ENCODE results near the gene EDC3. TPM values are rescaled to one million over a fixed set of nuclear protein-coding genes. Genes with fewer than 3 reads are reported as not detected.

EDC3 gene
- polyA plus RNA-seq, 1 of the 3 experiments (the other 2 are of a cell fraction) = 34.9 TPM

DNA sequence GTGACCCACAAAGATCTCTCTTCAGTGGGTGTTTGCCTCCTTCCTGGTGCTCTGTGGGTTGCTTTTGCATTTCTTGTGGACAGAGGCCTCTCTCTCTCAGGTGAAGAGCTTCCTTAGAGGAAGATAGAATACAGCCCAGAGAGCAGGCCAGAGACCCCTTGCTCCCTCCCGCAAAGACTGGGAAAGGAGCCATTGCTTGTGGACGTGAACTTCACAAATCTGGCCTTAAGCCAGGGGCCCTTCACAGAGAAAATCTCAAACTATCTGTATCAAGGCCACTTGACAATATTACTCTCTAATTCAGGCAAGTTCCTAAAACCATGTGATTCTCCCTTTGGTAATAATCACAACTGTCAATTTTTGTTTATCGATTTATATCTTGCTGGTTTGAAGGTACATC is 110.6 kb downstream of the EDC3 start:
- H3K27ac ChIP-seq (ENCODE audit: low read depth in 2 of 2, low read length in 1 of 2) = peak overlapping the region in 1 of 2 experiments; percentile 87; a peak in 2 of 4 replicates
- no peak for TF ChIP-seq YY1 (IDR thresholded peaks at IDR 0.05; ENCODE audit: low read depth)
- TF ChIP-seq, protein P1, sequence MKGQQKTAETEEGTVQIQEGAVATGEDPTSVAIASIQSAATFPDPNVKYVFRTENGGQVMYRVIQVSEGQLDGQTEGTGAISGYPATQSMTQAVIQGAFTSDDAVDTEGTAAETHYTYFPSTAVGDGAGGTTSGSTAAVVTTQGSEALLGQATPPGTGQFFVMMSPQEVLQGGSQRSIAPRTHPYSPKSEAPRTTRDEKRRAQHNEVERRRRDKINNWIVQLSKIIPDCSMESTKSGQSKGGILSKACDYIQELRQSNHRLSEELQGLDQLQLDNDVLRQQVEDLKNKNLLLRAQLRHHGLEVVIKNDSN (IDR thresholded peaks at IDR 0.05; ENCODE audit: borderline replicate concordance, low read depth) = no peak
- TF ChIP-seq EP300 (IDR thresholded peaks at IDR 0.05; ENCODE audit: borderline replicate concordance in 1 of 2, low read depth in 1 of 2, low read length in 1 of 2) = no peak
- 53% methylated on average over 3 of the region's 3 CpGs for WGBS (ENCODE audit: low lambda C conversion rate)
- no peaks in the 10 kb centered on the region for H3K9me3 ChIP-seq
- POLR2A ChIA-PET = interaction anchor here (0.7 to 2.1 kb wide), 4 partner anchors 10 to 39 kb away, joined by 3 to 10 read pairs (median 3); no protein-coding TSS in a partner anchor
- H3K4me1 ChIP-seq (ENCODE audit: control insufficient read depth in 1 of 2, insufficient read depth in 2 of 2, low read depth in 1 of 2, low read length in 1 of 2) = peaks cover 4 to 33% of the 10 kb centered on the region in 2 experiments; a peak in 3 of 4 replicates
- H3K9ac ChIP-seq = no peak overlapping the region
- H3F3A ChIP-seq (replicated peaks; ENCODE audit: insufficient read depth) = no peaks in the 10 kb centered on the region
- H3K27me3 ChIP-seq (ENCODE audit: insufficient read depth) = no peaks in the 10 kb centered on the region
- H3K4me2 ChIP-seq = no peak overlapping the region
- no peaks in the 10 kb centered on the region for H4K20me1 ChIP-seq (ENCODE audit: insufficient read depth)
- H3K9me2 ChIP-seq = no peaks in the 10 kb centered on the region
- H3K79me2 ChIP-seq (ENCODE audit: insufficient read depth) = no peaks in the 10 kb centered on the region
- H3K4me3 ChIP-seq (ENCODE audit: low read depth in 2 of 2, low read length in 1 of 2) = no peak overlapping the region
- no peak for DNase-seq
- CTCF ChIA-PET = interaction anchor here (0.6 to 1.4 kb wide), 4 partner anchors 13 to 186 kb away, joined by 3 to 4 read pairs (median 3); no protein-coding TSS in a partner anchor
- H3K36me3 ChIP-seq (replicated peaks in 1 of 2; ENCODE audit: control insufficient read depth in 1 of 2, insufficient read depth in 2 of 2, low read length in 1 of 2) = peaks cover 0 to 6% of the 10 kb centered on the region in 2 experiments
- no peak overlapping the region for H2AFZ ChIP-seq (ENCODE audit: low read depth)

DNA sequence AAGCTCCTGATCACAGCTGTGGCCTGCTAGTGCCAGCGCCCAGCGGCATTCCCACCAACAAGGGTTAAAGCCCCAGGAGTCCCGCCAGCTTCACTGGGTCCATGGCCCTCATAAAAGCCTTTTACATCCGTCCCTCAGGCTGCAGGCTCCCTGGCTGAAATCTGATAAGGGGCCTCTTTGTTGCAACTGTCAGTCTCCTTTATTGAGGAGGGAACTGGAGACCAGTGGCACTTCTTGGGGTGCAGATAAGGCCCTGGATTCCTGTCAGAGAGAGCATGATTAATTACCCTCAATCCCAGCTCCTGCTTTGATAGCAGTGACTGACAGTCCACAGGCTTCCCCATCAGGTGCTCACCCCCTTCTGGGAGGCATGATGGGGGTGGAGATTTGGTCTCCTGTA is 111.0 kb downstream of the EDC3 start:
- Histone ChIP-seq H3K9me2 (no peaks in the 10 kb centered on the region), H3K4me3 (ENCODE audit: low read depth in 2 of 2, low read length in 1 of 2) (no peak overlapping the region), H3K36me3 (replicated peaks in 1 of 2; ENCODE audit: control insufficient read depth in 1 of 2, insufficient read depth in 2 of 2, low read length in 1 of 2) (peaks cover 0 to 6% of the 10 kb centered on the region in 2 experiments), H3K27me3 (ENCODE audit: insufficient read depth) (no peaks in the 10 kb centered on the region), H3K4me1 (ENCODE audit: control insufficient read depth in 1 of 2, insufficient read depth in 2 of 2, low read depth in 1 of 2, low read length in 1 of 2) (peaks cover 4 to 33% of the 10 kb centered on the region in 2 experiments; a peak in 3 of 4 replicates), H2AFZ (ENCODE audit: low read depth) (no peak overlapping the region), H3K79me2 (ENCODE audit: insufficient read depth) (no peaks in the 10 kb centered on the region), H4K20me1 (ENCODE audit: insufficient read depth) (no peaks in the 10 kb centered on the region), H3K9me3 (no peaks in the 10 kb centered on the region), H3F3A (replicated peaks; ENCODE audit: insufficient read depth) (no peaks in the 10 kb centered on the region), H3K4me2 (no peak overlapping the region), H3K9ac (no peak overlapping the region), H3K27ac (ENCODE audit: low read depth in 2 of 2, low read length in 1 of 2) (peak overlapping the region in 1 of 2 experiments; percentile 87; a peak in 2 of 4 replicates)
- TF ChIP-seq, protein P1 (IDR thresholded peaks at IDR 0.05; ENCODE audit: borderline replicate concordance, low read depth) = no peak
- TF ChIP-seq EP300 (IDR thresholded peaks at IDR 0.05; ENCODE audit: borderline replicate concordance in 1 of 2, low read depth in 1 of 2, low read length in 1 of 2) (peak in 1 of 2 experiments; percentile 79; a peak in 2 of 4 replicates), CHD2 (IDR thresholded peaks at IDR 0.05; ENCODE audit: low read length, partially characterized antibody) (peak; percentile 54), FOXJ3 (CRISPR knock-in tag; IDR thresholded peaks at IDR 0.05) (peak; percentile 71), RCOR1 (IDR thresholded peaks at IDR 0.05; ENCODE audit: low read length) (peak; percentile 87), SMC3 (IDR thresholded peaks at IDR 0.05; ENCODE audit: low read depth, low read length) (peak; percentile 1; the same call in 1 of the 2 replicates), MXI1 (IDR thresholded peaks at IDR 0.05; ENCODE audit: low read depth, low read length) (0 out of 2 replicates have a peak, but pooled peaks have one; percentile 26), NFIC (IDR thresholded peaks at IDR 0.05; ENCODE audit: borderline replicate concordance) (no peak), GATA2 (CRISPR knock-in tag; IDR thresholded peaks at IDR 0.05) (peak; percentile 92), FOXM1 (IDR thresholded peaks at IDR 0.05; ENCODE audit: low read depth) (no peak)
- TF ChIP-seq, protein P2, sequence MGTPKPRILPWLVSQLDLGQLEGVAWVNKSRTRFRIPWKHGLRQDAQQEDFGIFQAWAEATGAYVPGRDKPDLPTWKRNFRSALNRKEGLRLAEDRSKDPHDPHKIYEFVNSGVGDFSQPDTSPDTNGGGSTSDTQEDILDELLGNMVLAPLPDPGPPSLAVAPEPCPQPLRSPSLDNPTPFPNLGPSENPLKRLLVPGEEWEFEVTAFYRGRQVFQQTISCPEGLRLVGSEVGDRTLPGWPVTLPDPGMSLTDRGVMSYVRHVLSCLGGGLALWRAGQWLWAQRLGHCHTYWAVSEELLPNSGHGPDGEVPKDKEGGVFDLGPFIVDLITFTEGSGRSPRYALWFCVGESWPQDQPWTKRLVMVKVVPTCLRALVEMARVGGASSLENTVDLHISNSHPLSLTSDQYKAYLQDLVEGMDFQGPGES (IDR thresholded peaks at IDR 0.05; ENCODE audit: low read depth, low read length) = no peak
- TF ChIP-seq, protein P3, sequence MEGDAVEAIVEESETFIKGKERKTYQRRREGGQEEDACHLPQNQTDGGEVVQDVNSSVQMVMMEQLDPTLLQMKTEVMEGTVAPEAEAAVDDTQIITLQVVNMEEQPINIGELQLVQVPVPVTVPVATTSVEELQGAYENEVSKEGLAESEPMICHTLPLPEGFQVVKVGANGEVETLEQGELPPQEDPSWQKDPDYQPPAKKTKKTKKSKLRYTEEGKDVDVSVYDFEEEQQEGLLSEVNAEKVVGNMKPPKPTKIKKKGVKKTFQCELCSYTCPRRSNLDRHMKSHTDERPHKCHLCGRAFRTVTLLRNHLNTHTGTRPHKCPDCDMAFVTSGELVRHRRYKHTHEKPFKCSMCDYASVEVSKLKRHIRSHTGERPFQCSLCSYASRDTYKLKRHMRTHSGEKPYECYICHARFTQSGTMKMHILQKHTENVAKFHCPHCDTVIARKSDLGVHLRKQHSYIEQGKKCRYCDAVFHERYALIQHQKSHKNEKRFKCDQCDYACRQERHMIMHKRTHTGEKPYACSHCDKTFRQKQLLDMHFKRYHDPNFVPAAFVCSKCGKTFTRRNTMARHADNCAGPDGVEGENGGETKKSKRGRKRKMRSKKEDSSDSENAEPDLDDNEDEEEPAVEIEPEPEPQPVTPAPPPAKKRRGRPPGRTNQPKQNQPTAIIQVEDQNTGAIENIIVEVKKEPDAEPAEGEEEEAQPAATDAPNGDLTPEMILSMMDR (IDR thresholded peaks at IDR 0.05) = no peak
- TF ChIP-seq, protein P4, sequence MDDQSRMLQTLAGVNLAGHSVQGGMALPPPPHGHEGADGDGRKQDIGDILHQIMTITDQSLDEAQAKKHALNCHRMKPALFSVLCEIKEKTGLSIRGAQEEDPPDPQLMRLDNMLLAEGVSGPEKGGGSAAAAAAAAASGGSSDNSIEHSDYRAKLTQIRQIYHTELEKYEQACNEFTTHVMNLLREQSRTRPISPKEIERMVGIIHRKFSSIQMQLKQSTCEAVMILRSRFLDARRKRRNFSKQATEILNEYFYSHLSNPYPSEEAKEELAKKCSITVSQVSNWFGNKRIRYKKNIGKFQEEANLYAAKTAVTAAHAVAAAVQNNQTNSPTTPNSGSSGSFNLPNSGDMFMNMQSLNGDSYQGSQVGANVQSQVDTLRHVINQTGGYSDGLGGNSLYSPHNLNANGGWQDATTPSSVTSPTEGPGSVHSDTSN (IDR thresholded peaks at IDR 0.05) = no peak
- WGBS (ENCODE audit: low lambda C conversion rate) = 92% methylated on average over 2 of the region's 4 CpGs
- peak; percentile 89 for DNase-seq
- ChIA-PET CTCF (interaction anchor here (0.6 to 1.4 kb wide), 3 partner anchors 42 to 186 kb away, joined by 3 read pairs; no protein-coding TSS in a partner anchor), POLR2A (interaction anchor here (1.0 to 2.1 kb wide), 3 partner anchors 10 to 39 kb away, joined by 3 to 10 read pairs (median 3); no protein-coding TSS in a partner anchor)
